Smooth muscle cell (in vitro differentiated cells): ENCODE results near the gene DPF3. TPM values are rescaled to one million over a fixed set of nuclear protein-coding genes. Genes with fewer than 3 reads are reported as not detected.

Experiments
- DNase-seq: peaks from one replicate; lab custom pipeline; 2025; ENCODE audit not compliant: unreplicated experiment; lab: John Stamatoyannopoulos, UW
- H2AFZ ChIP-seq: fragments of 200-600 bp; sonication (generic); 2 replicates; pipeline ENCODE4 v1.6.0; 2016; ENCODE audit warnings: antibody characterized with exemption, low read depth, mild to moderate bottlenecking
- H3F3A ChIP-seq: fragments of 200-600 bp; sonication (generic); 2 replicates; pipeline ENCODE4 v1.6.0; 2017; ENCODE audit warnings: antibody characterized with exemption, low read depth
- H3K27ac ChIP-seq: fragments of 200-600 bp; sonication (generic); 2 replicates; pipeline ENCODE4 v1.5.1; 2016; ENCODE audit warnings: low read depth, mild to moderate bottlenecking
- H3K27me3 ChIP-seq: fragments of 200-600 bp; sonication (generic); 2 replicates; pipeline ENCODE4 v1.6.1; 2016; ENCODE audit warnings: low read depth, mild to moderate bottlenecking
- H3K36me3 ChIP-seq: fragments of 200-600 bp; sonication (generic); 2 replicates; pipeline ENCODE4 v1.5.1; 2016; ENCODE audit warnings: low read depth
- H3K4me1 ChIP-seq: fragments of 200-600 bp; sonication (generic); 2 replicates; pipeline ENCODE4 v1.5.1; 2016; ENCODE audit warnings: low read depth
- H3K4me2 ChIP-seq: fragments of 200-600 bp; sonication (generic); 2 replicates; pipeline ENCODE4 v1.6.0; 2016; ENCODE audit warnings: mild to moderate bottlenecking
- H3K4me3 ChIP-seq: fragments of 200-600 bp; sonication (generic); 2 replicates; pipeline ENCODE4 v1.5.1; 2016; ENCODE audit warnings: mild to moderate bottlenecking
- H3K79me2 ChIP-seq: fragments of 200-600 bp; sonication (generic); 2 replicates; pipeline ENCODE4 v1.6.0; 2016; ENCODE audit warnings: low read depth, mild to moderate bottlenecking
- H3K9ac ChIP-seq: fragments of 200-600 bp; sonication (generic); 2 replicates; pipeline ENCODE4 v1.6.0; 2016; ENCODE audit warnings: low read depth
- H3K9me3 ChIP-seq: fragments of 200-600 bp; sonication (generic); replicated peaks from 2 replicates; pipeline ENCODE4 v1.5.1; 2016; ENCODE audit warnings: low read depth
- H4K20me1 ChIP-seq: fragments of 200-600 bp; sonication (generic); 2 replicates; pipeline ENCODE4 v1.6.0; 2016; ENCODE audit warnings: low read depth
- CTCF ChIP-seq: fragments of 200-600 bp; sonication (generic); IDR thresholded peaks from 2 replicates; pipeline ENCODE4 v1.5.1; 2017; ENCODE audit warnings: borderline replicate concordance, mild to moderate bottlenecking, antibody characterized with exemption; ENCODE audit not compliant: insufficient read depth, poor library complexity, severe bottlenecking
- WGBS: methylation state at CpG from one replicate; pipeline ENCODE4 v1.1.7; 2016; ENCODE audit warnings: low lambda C conversion rate; 5-methylcytosine and 5-hydroxymethylcytosine counted together
- polyA plus RNA-seq: library from polyadenylated mRNA; unstranded; fragments of >200 nt; fragmentation: Nextera tagmentation; extraction: Ambion mirVana; gene quantifications from 2 replicates; pipeline ENCODE4 v1.2.1, GENCODE V29; 2016
- total RNA-seq: library from RNA; depleted of rRNA; stranded (reverse); fragments of >200 nt; gene quantifications from 2 replicates; pipeline ENCODE4 v1.2.3, GENCODE V29; 2014

The DPF3 gene
- total and polyA plus RNA-seq, 2 experiments from 2014 or later = 4.9 to 12.6 TPM

GRCh38 chr14:72809063-72809462, 84.8 kb downstream of the DPF3 start:
- no peak for TF ChIP-seq CTCF
- DNase-seq = no peak
- Histone ChIP-seq H3K36me3 (no peaks in the 10 kb centered on the region), H3K9me3 (no peaks in the 10 kb centered on the region), H3F3A (no peaks in the 10 kb centered on the region), H3K9ac (no peak overlapping the region), H3K4me3 (no peak overlapping the region), H3K27ac (no peak overlapping the region), H4K20me1 (peaks cover 5% of the 10 kb centered on the region), H3K27me3 (no peaks in the 10 kb centered on the region), H2AFZ (no peak overlapping the region), H3K4me1 (no peaks in the 10 kb centered on the region), H3K79me2 (no peaks in the 10 kb centered on the region), H3K4me2 (no peak overlapping the region)
- WGBS = 74% methylated on average over 6 of the region's 6 CpGs

GRCh38 chr14:72808564-72808963, 85.3 kb downstream of the DPF3 start:
- no peaks in the 10 kb centered on the region for H3K27me3 ChIP-seq
- no peak overlapping the region for H3K9ac ChIP-seq
- no peak overlapping the region for H3K4me3 ChIP-seq
- DNase-seq = no peak
- H3K4me1 ChIP-seq = no peaks in the 10 kb centered on the region
- WGBS = 91% methylated on average over 4 of the region's 4 CpGs
- H3K27ac ChIP-seq = no peak overlapping the region
- H2AFZ ChIP-seq = no peak overlapping the region
- H4K20me1 ChIP-seq = peaks cover under 1% of the 10 kb centered on the region
- H3K79me2 ChIP-seq = no peaks in the 10 kb centered on the region
- no peaks in the 10 kb centered on the region for H3K9me3 ChIP-seq
- H3K36me3 ChIP-seq = no peaks in the 10 kb centered on the region
- TF ChIP-seq CTCF = no peak
- H3F3A ChIP-seq = no peaks in the 10 kb centered on the region
- no peak overlapping the region for H3K4me2 ChIP-seq

GRCh38 chr14:72802588-72802946, 91.3 kb downstream of the DPF3 start:
- Histone ChIP-seq H3K36me3 (no peaks in the 10 kb centered on the region), H3K4me1 (no peaks in the 10 kb centered on the region)
- WGBS = 92% methylated on average over 3 of the region's 3 CpGs

More at GRCh38 chr14:72802588-72802946, 91.3 kb downstream of the DPF3 start:
- H4K20me1 ChIP-seq = peaks cover 10% of the 10 kb centered on the region
- no peak overlapping the region for H2AFZ ChIP-seq
- no peaks in the 10 kb centered on the region for H3K27me3 ChIP-seq
- no peak overlapping the region for H3K4me3 ChIP-seq
- no peaks in the 10 kb centered on the region for H3F3A ChIP-seq
- no peak for TF ChIP-seq CTCF
- no peak overlapping the region for H3K9ac ChIP-seq
- H3K27ac ChIP-seq = no peak overlapping the region
- no peaks in the 10 kb centered on the region for H3K9me3 ChIP-seq
- DNase-seq = no peak
- H3K4me2 ChIP-seq = no peak overlapping the region
- no peaks in the 10 kb centered on the region for H3K79me2 ChIP-seq
